NCI-H2081 (cell line): ENCODE data around the gene XPNPEP2.

ENCODE experiments used
- DNase-seq, 2 experiments: peaks; one replicate each; lab custom pipeline; 2025; lab: John Stamatoyannopoulos, UW

The XPNPEP2 gene

DNA sequence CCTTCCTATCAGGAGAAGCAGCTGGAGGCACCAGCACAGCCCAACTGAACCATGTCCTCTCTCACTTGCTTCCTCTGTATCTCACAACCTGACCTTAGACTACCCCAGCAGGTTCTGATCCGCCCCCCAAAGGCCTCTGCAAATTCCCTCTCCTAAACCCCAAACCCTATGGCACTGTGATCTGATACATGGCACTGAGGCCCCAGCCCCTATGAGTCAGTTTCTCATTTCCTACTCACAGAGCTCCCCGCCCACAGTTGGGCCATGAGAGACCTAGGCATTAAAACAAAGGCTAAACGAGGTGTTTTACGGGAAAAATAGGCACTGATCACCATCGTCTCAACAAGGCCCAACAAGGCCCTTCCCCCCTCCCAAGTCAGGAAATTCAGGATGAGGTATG lies 60.1 kb downstream of the XPNPEP2 start:
- no peak for DNase-seq

DNA sequence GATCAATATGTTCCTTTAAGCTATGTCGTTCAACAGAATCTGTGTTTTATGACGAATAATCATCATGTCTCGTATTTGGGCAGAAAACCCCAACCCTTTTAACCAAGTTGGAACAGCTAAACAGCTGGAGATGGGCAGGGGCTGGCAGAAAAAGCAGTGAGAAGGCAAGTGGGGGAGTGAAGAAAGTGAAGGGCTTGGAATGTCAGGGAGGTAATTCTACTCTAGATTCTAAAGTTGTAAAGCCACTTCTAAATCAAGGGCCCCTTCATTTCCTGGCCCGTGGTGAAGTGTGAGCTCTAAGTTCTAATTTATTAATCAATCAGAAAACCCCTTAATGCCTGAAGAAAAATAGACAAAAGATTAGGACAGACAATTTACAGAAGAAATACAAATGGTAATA lies 61.4 kb downstream of the XPNPEP2 start:
- DNase-seq, result no peak

- no peak for DNase-seq
Observed at GRCh38 chrX:129802863-129803262, 64.1 kb downstream of the XPNPEP2 start.

DNA sequence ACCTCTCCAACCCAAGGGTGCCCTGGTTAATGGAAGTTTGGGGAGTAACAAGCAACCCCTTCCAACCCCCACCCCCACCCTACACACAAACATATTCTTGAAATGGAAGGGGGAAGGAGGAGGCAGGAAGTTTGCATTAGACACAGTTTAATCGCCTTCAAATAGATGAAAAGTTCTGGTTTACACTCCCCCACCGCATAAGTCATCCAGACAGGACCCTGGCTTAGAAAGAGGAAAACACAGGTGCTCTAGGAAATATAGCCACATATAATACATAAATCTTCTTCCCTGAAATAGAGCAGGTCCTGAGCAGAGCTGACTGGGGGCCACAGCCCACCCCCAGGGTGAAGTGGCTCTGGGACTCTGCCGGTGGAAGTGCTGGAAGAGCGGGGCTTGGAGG lies 66.0 kb downstream of the XPNPEP2 start:
- DNase-seq, result no peak

DNA sequence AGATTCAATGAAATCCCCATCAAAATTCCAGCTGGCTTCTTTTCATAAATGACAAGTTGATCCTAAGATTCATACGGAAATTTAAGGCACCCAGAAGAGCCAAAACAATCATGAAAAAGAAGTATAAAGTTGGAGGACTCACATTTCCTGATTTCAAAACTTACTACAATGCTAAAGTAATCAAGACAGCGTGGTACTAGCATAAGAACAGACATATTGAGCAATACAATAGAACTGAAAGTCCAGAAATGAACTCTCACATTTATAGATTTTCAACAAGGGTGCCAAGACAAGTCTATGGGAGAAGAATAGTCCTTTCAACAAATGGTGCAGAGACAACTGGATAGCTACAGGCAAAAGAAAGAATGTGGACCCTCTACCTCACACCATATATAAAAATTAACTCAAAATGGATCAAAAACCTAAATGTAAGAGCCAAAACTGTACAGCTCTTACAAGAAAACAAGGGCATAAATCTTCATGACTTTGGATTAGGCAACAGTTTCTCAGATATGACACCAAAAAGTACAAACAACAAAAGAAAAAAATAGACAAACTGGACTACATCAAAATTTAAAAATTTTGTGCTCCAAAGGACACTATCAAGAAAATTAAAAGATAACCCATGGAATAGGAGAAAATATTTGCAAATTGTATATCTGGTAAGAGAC lies 69.5 kb downstream of the XPNPEP2 start:
- DNase-seq, result no peak

DNA sequence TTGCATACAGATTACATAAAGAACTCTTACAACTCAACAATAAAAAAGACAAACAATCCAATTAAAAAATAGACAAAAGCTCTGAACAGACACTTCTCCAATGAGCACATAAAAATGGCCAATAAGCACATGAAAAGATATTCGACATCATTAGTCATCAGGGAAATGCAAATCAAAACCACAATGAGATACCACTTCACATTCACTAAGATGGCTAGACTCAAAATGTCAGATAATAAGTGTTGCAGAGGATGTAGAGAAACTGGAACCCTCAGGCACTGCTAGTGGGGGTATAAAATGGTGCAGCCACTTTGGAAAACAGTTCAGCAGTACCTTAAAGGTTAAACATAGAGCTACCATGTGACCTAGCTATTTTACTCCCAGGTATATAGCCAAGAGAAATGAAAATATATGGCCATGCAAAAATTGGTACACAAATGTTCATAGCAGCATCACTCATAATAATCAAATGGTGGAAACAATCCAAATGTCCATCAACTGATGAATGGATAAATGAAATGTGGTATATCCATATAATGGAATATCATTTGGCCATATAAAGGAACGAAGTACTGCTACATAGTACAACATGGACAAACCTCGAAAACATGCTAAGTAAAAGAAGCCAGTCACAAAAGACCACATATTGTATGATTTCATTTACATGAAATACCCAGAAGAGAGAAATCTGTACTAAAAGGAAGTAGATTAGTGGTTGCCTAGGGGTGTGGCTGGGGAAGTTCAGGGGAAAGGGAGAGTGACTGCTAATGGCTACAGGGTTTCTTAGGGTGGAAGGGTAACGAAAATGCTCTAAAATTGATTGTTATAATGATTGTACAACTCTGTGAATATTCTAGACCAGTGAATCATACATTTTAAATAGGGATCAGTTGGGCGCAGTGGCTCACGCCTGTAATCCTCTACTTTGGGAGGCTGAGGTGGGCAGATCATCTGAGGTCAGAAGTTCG lies 70.3 kb downstream of the XPNPEP2 start:
- DNase-seq, result no peak

DNA sequence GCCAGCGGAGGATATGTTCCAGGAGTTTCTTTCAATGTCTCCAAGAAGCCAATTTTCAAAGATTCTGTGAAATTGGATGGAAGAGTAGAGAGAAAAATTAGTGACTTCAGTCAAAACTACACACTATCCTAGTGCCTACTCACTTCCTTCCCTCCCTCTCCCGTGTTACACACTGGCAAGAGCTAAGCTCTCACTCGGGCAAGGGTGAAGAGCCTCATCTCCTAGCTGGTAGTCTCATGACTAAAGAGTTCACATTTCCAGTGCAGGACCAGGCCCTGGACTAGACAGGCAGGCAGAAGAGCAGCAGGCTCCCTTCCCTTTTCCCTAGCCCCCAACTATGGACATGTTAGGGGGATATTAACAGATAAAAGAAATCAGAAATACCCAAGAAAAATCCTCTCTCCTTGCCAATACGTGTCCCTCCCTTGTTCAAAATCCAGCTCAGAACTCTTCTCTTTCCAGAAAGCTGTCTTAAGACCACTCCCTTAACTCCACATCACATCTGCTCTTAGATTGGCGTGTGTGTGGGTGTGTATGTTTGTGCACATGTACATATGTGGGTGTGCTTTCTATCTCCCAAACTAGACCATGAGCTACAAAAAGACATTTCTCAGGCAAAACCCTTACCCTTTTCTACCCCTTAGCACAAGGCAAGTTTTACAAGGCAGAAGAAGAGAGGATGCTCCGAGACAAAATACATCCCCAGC lies 75.0 kb downstream of the XPNPEP2 start:
- DNase-seq, result no peak

DNA sequence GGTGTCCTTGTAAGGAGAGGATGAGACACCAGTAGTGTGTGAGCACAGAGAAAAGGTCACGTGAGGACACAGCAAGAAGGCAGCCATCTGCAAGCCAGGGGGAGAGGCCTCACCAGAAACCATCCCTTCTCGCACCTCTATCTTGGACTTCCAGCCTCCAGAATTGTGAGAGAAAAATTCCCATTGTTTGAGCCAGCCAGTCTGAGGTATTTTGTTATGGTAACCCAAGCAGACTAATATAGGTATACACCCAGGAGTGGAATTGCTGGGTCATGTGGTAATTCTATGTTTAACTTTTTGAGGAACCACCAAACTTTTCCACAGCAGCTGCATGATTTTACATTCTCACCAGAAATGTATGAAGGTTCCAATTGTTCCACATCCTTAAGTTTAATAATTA lies 79.3 kb downstream of the XPNPEP2 start:
- DNase-seq, result no peak
